GM19455 (cell line): ENCODE data around the gene LINGO3.

Experiments
- ATAC-seq: cut with Tn5 transposase; IDR thresholded peaks from one replicate; pipeline ENCODE4 v1.9.1; 2021; ENCODE audit not compliant: unreplicated experiment

Gene LINGO3

GRCh38 chr19:2266183-2266993 lies 41.6 kb downstream of the LINGO3 start:
- ATAC-seq: no peak

DNA sequence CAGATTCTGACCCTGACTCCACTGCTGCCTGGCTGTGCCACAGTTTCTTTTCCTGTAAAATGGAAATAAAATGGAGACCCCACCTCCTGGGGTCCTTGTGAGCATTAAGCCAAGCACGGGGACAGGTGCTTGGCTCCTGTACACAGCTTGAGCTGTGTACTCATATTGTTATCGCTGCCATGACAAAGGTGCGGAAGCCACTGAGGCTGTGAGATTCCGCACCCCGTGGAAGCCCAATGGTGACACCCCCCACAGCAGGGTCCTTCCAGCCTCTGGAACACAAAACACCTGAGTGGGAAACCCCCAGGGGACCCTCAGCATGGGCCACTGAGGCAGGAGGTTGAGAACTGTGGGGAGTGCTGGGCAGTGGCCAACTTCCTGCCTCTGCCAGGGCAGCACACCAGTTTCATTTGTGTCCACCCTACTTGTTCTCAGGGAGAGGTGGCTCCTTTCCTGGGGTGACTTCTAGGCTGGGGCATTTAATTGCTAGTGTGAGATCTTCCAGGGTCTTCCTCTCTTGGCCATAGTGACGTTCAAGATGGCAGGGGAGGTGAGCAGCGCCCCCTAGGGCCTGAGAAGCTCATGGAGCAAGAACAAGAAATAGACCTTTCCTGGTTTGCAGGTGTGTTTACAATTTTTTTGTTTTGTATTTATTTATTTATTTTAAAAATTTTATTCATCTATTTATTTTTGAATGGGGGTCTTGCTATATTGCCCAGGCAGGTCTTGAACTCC lies 46.3 kb downstream of the LINGO3 start:
- ATAC-seq: no peak

- no peak for ATAC-seq
Observed at GRCh38 chr19:2260341-2260805, 47.6 kb downstream of the LINGO3 start.

- ATAC-seq: no peak
Observed at GRCh38 chr19:2259336-2259735, 48.6 kb downstream of the LINGO3 start.
